ENCODE data around the gene GFOD1.

Gene GFOD1

GRCh38 chr6:13421425-13422059 lies 65.9 kb downstream of the GFOD1 start:
- Histone ChIP-seq H3K27me3 (ENCODE audit: control insufficient read depth in 3 of 3, insufficient read depth in 3 of 3, low read depth in 1 of 3, low read length in 3 of 3) (no peaks in the 10 kb centered on the region), H3K27ac (replicated peaks; ENCODE audit: low read length) (peak overlapping the region; percentile 92), H3K9ac (ENCODE audit: low read depth, low read length, poor library complexity) (no peak overlapping the region), H3K14ac (ENCODE audit: low read length) (no peak overlapping the region), H2BK12ac (ENCODE audit: low read length) (no peak overlapping the region), H3K4me3 (ENCODE audit: low read length in 2 of 2) (peak overlapping the region in 1 of 2 donors; percentile 6), H4K8ac (ENCODE audit: low read depth, low read length) (no peak overlapping the region), H2AK5ac (ENCODE audit: low read depth, low read length) (no peak overlapping the region), H2AFZ (ENCODE audit: low read length) (peak overlapping the region; percentile 88), H3K18ac (ENCODE audit: low read length) (peak overlapping the region; percentile 36), H3K36me3 (replicated peaks in 1 of 2; ENCODE audit: control insufficient read depth in 2 of 2, insufficient read depth in 2 of 2, low read length in 2 of 2) (no peaks in the 10 kb centered on the region), H3K9me3 (replicated peaks in 1 of 2; ENCODE audit: control insufficient read depth in 2 of 2, insufficient read depth in 1 of 2, low read depth in 1 of 2, low read length in 2 of 2) (no peaks in the 10 kb centered on the region), H2BK120ac (ENCODE audit: low read depth, low read length) (no peak overlapping the region), H3K79me1 (ENCODE audit: low read depth, low read length) (no peaks in the 10 kb centered on the region), H3K4me1 (ENCODE audit: control insufficient read depth in 2 of 2, insufficient read depth in 1 of 2, low read depth in 1 of 2, low read length in 2 of 2) (peaks cover 17 to 22% of the 10 kb centered on the region in 2 donors), H2BK5ac (ENCODE audit: low read length) (no peak overlapping the region), H2BK15ac (ENCODE audit: low read length) (no peak overlapping the region), H4K91ac (ENCODE audit: low read depth, low read length, poor library complexity) (no peak overlapping the region), H3K4ac (ENCODE audit: low read length) (no peak overlapping the region), H3K4me2 (ENCODE audit: insufficient read depth, low read length, poor library complexity, severe bottlenecking) (no peak overlapping the region), H3K23ac (ENCODE audit: low read depth, low read length, poor library complexity) (no peak overlapping the region)
- no peak for DNase-seq (ENCODE audit: low spot score)
- WGBS, 2 donors (ENCODE audit: extremely low coverage in 2 of 2, insufficient read length in 2 of 2, insufficient replicate concordance in 1 of 2), result no CpG with 5 or more reads among the region's 10 CpGs

GRCh38 chr6:13420269-13420668 lies 67.1 kb downstream of the GFOD1 start:
- Histone ChIP-seq H3K14ac (ENCODE audit: low read length) (no peak overlapping the region), H3K23ac (ENCODE audit: low read depth, low read length, poor library complexity) (no peak overlapping the region), H4K91ac (ENCODE audit: low read depth, low read length, poor library complexity) (no peak overlapping the region), H3K36me3 (replicated peaks in 1 of 2; ENCODE audit: control insufficient read depth in 2 of 2, insufficient read depth in 2 of 2, low read length in 2 of 2) (no peaks in the 10 kb centered on the region), H3K4me2 (ENCODE audit: insufficient read depth, low read length, poor library complexity, severe bottlenecking) (no peak overlapping the region), H4K8ac (ENCODE audit: low read depth, low read length) (no peak overlapping the region), H3K9me3 (replicated peaks in 1 of 2; ENCODE audit: control insufficient read depth in 2 of 2, insufficient read depth in 1 of 2, low read depth in 1 of 2, low read length in 2 of 2) (no peaks in the 10 kb centered on the region), H3K27me3 (ENCODE audit: control insufficient read depth in 3 of 3, insufficient read depth in 3 of 3, low read depth in 1 of 3, low read length in 3 of 3) (no peaks in the 10 kb centered on the region), H2BK12ac (ENCODE audit: low read length) (no peak overlapping the region), H3K4ac (ENCODE audit: low read length) (no peak overlapping the region), H3K4me1 (ENCODE audit: control insufficient read depth in 2 of 2, insufficient read depth in 1 of 2, low read depth in 1 of 2, low read length in 2 of 2) (peaks cover 17 to 22% of the 10 kb centered on the region in 2 donors), H2BK15ac (ENCODE audit: low read length) (no peak overlapping the region), H2AK5ac (ENCODE audit: low read depth, low read length) (no peak overlapping the region), H3K4me3 (ENCODE audit: low read length in 2 of 2) (no peak overlapping the region), H2BK5ac (ENCODE audit: low read length) (no peak overlapping the region), H3K18ac (ENCODE audit: low read length) (no peak overlapping the region), H2AFZ (ENCODE audit: low read length) (no peak overlapping the region), H3K79me1 (ENCODE audit: low read depth, low read length) (no peaks in the 10 kb centered on the region), H2BK120ac (ENCODE audit: low read depth, low read length) (no peak overlapping the region), H3K9ac (ENCODE audit: low read depth, low read length, poor library complexity) (no peak overlapping the region), H3K27ac (replicated peaks; ENCODE audit: low read length) (no peak overlapping the region)
- no CpG with 5 or more reads among the region's 6 CpGs for WGBS, 2 donors (ENCODE audit: extremely low coverage in 2 of 2, insufficient read length in 2 of 2, insufficient replicate concordance in 1 of 2)
- DNase-seq (ENCODE audit: low spot score), result no peak

GRCh38 chr6:13419422-13420195 lies 67.8 kb downstream of the GFOD1 start:
- Histone ChIP-seq H3K14ac (ENCODE audit: low read length) (no peak overlapping the region), H3K9me3 (replicated peaks in 1 of 2; ENCODE audit: control insufficient read depth in 2 of 2, insufficient read depth in 1 of 2, low read depth in 1 of 2, low read length in 2 of 2) (no peaks in the 10 kb centered on the region), H2BK120ac (ENCODE audit: low read depth, low read length) (no peak overlapping the region), H3K4me1 (ENCODE audit: control insufficient read depth in 2 of 2, insufficient read depth in 1 of 2, low read depth in 1 of 2, low read length in 2 of 2) (peaks cover 17 to 22% of the 10 kb centered on the region in 2 donors), H3K4me3 (ENCODE audit: low read length in 2 of 2) (no peak overlapping the region), H3K36me3 (replicated peaks in 1 of 2; ENCODE audit: control insufficient read depth in 2 of 2, insufficient read depth in 2 of 2, low read length in 2 of 2) (no peaks in the 10 kb centered on the region), H2BK15ac (ENCODE audit: low read length) (peak overlapping the region; percentile 8), H4K8ac (ENCODE audit: low read depth, low read length) (no peak overlapping the region), H3K9ac (ENCODE audit: low read depth, low read length, poor library complexity) (no peak overlapping the region), H3K4ac (ENCODE audit: low read length) (peak overlapping the region; percentile 30), H3K27ac (replicated peaks; ENCODE audit: low read length) (no peak overlapping the region), H3K79me1 (ENCODE audit: low read depth, low read length) (no peaks in the 10 kb centered on the region), H3K27me3 (ENCODE audit: control insufficient read depth in 3 of 3, insufficient read depth in 3 of 3, low read depth in 1 of 3, low read length in 3 of 3) (no peaks in the 10 kb centered on the region), H2AFZ (ENCODE audit: low read length) (no peak overlapping the region), H2AK5ac (ENCODE audit: low read depth, low read length) (peak overlapping the region; percentile 9), H3K4me2 (ENCODE audit: insufficient read depth, low read length, poor library complexity, severe bottlenecking) (no peak overlapping the region), H3K23ac (ENCODE audit: low read depth, low read length, poor library complexity) (no peak overlapping the region), H2BK5ac (ENCODE audit: low read length) (no peak overlapping the region), H4K91ac (ENCODE audit: low read depth, low read length, poor library complexity) (peak overlapping the region; percentile 56), H2BK12ac (ENCODE audit: low read length) (no peak overlapping the region), H3K18ac (ENCODE audit: low read length) (peak overlapping the region; percentile 32)
- WGBS, 2 donors (ENCODE audit: extremely low coverage in 2 of 2, insufficient read length in 2 of 2, insufficient replicate concordance in 1 of 2), result no CpG with 5 or more reads among the region's 26 CpGs
- DNase-seq (ENCODE audit: low spot score), result no peak

GRCh38 chr6:13418844-13419243 lies 68.6 kb downstream of the GFOD1 start:
- Histone ChIP-seq H3K9ac (ENCODE audit: low read depth, low read length, poor library complexity) (no peak overlapping the region), H2BK120ac (ENCODE audit: low read depth, low read length) (no peak overlapping the region), H4K8ac (ENCODE audit: low read depth, low read length) (no peak overlapping the region), H2BK12ac (ENCODE audit: low read length) (no peak overlapping the region), H2BK15ac (ENCODE audit: low read length) (no peak overlapping the region), H3K4me2 (ENCODE audit: insufficient read depth, low read length, poor library complexity, severe bottlenecking) (no peak overlapping the region), H2AK5ac (ENCODE audit: low read depth, low read length) (no peak overlapping the region), H2BK5ac (ENCODE audit: low read length) (no peak overlapping the region), H3K27me3 (ENCODE audit: control insufficient read depth in 3 of 3, insufficient read depth in 3 of 3, low read depth in 1 of 3, low read length in 3 of 3) (no peaks in the 10 kb centered on the region), H3K18ac (ENCODE audit: low read length) (no peak overlapping the region), H3K79me1 (ENCODE audit: low read depth, low read length) (no peaks in the 10 kb centered on the region), H3K36me3 (replicated peaks in 1 of 2; ENCODE audit: control insufficient read depth in 2 of 2, insufficient read depth in 2 of 2, low read length in 2 of 2) (no peaks in the 10 kb centered on the region), H2AFZ (ENCODE audit: low read length) (no peak overlapping the region), H3K9me3 (replicated peaks in 1 of 2; ENCODE audit: control insufficient read depth in 2 of 2, insufficient read depth in 1 of 2, low read depth in 1 of 2, low read length in 2 of 2) (no peaks in the 10 kb centered on the region), H3K27ac (replicated peaks; ENCODE audit: low read length) (no peak overlapping the region), H3K23ac (ENCODE audit: low read depth, low read length, poor library complexity) (no peak overlapping the region), H3K4ac (ENCODE audit: low read length) (no peak overlapping the region), H4K91ac (ENCODE audit: low read depth, low read length, poor library complexity) (no peak overlapping the region), H3K4me3 (ENCODE audit: low read length in 2 of 2) (no peak overlapping the region), H3K4me1 (ENCODE audit: control insufficient read depth in 2 of 2, insufficient read depth in 1 of 2, low read depth in 1 of 2, low read length in 2 of 2) (peaks cover 17 to 22% of the 10 kb centered on the region in 2 donors), H3K14ac (ENCODE audit: low read length) (no peak overlapping the region)
- DNase-seq (ENCODE audit: low spot score), result no peak
- no CpG with 5 or more reads among the region's 5 CpGs for WGBS, 2 donors (ENCODE audit: extremely low coverage in 2 of 2, insufficient read length in 2 of 2, insufficient replicate concordance in 1 of 2)

Measured in neuronal stem cell (in vitro differentiated cells).